Ovary (tissue), 10 donors: ENCODE data around the gene SREK1IP1. TPM values are rescaled to one million over a fixed set of nuclear protein-coding genes. Genes with fewer than 3 reads are reported as not detected.

Experiments
- DNase-seq, 5 donors: peaks; one replicate each; pipeline ENCODE4 v3.0.0-alpha.2; 2019 to 2020
- H3K27ac ChIP-seq, 2 donors: fragments of 200-600 bp; one replicate each; pipeline versions ENCODE4 v1.5.1 to v1.8.0; 2019 to 2022
- H3K27me3 ChIP-seq: fragments of 200-600 bp; one replicate; pipeline ENCODE4 v1.8.0; 2022
- H3K36me3 ChIP-seq: fragments of 200-600 bp; sonication (generic); one replicate; pipeline ENCODE4 v1.5.1; 2019
- H3K4me1 ChIP-seq: one replicate; pipeline ENCODE4 v1.8.1; 2013; ENCODE audit warnings: mild to moderate bottlenecking, moderate library complexity; ENCODE audit not compliant: insufficient read depth
- H3K4me3 ChIP-seq: fragments of 200-600 bp; sonication (generic); one replicate; pipeline ENCODE4 v1.5.1; 2017
- H3K9me3 ChIP-seq, 2 donors: fragments of 200-600 bp in 1 of 2; sonication (generic) in 1 of 2; one replicate each; pipeline versions ENCODE4 v1.5.1 to v1.8.1; 2013 to 2019; ENCODE audit warnings: mild to moderate bottlenecking in 1 of 2, moderate library complexity in 1 of 2
- EP300 ChIP-seq: sonication (generic); formaldehyde crosslinking; IDR thresholded peaks from one replicate; pipeline ENCODE4 v1.6.1; 2017; ENCODE audit warnings: antibody characterized with exemption
- POLR2A ChIP-seq: fragments of 450-650 bp; IDR thresholded peaks from one replicate; pipeline ENCODE4 v1.6.1; 2017; ENCODE audit warnings: antibody characterized with exemption, mild to moderate bottlenecking, moderate library complexity
- WGBS, 3 donors: extraction: QIAGEN DNeasy Blood & Tissue Kit in 1 of 3; methylation state at CpG; one replicate each; pipeline versions ENCODE4 v1.1.5 to v1.1.7; 2013 to 2017; 5-methylcytosine and 5-hydroxymethylcytosine counted together
- intact Hi-C, 4 donors: fragments of 100-400 bp; cut with DNase I; formaldehyde crosslinking; loops; one replicate each; pipeline versions ENCODE4 v1.11.0 to v1.15.1; 2022 to 2023
- long read RNA-seq, 3 donors: library from polyadenylated mRNA in 2 of 3; unstranded in 2 of 3; transcript quantifications; one replicate each; pipeline ENCODE4 v2.0.0 and lab custom pipeline, GENCODE V29; 2021 to 2026
- polyA plus RNA-seq, 2 donors: library from polyadenylated mRNA; stranded (reverse); fragments of 200-250 nt in 1 of 2; fragments of 350-450 nt in 1 of 2; fragmentation: Illumina TruSeq in 1 of 2; extraction: RNeasy Lipid Tissue Mini Kit (QIAGEN cat#74804) in 1 of 2; gene quantifications; one replicate each; pipeline ENCODE4 v1.2.3, GENCODE V29; 2013 to 2014
- total RNA-seq, 7 donors: library from RNA; depleted of rRNA in 2 of 7; stranded (reverse); fragments of >200 nt in 2 of 7; fragmentation: NEBNext Ultra II Directional in 3 of 7; extraction: Animal tissue kit (Norgen Biotek cat#: 25700) in 3 of 7; gene quantifications; one replicate each; pipeline versions ENCODE4 v1.1.0 to v1.2.4, GENCODE V29; 2016 to 2023
- TF ChIP-seq, protein P1 (sequence below), 3 donors: fragments of 450-650 bp in 2 of 3; fragments of 200-600 bp in 1 of 3; IDR thresholded peaks; one replicate each; pipeline versions ENCODE4 v1.5.1 to v1.8.0; 2016 to 2022; ENCODE audit warnings: antibody characterized with exemption in 3 of 3, mild to moderate bottlenecking in 1 of 3
- donor health status: DM: no; HTN: no; CAD: no; lungs with moderate emphysema.
- donor health status: DM: no; HTN: no; CAD: no.
- donor health status: Bipolar disorder and iron deficiency.
- donor health status: DM: yes; HTN: yes; CAD: no.
- donor health status: DM: no; HTN: no; CAD: no.
- donor health status: DM: yes; HTN: yes; CAD: no.

SREK1IP1 gene
- 10 to 100 TPM in 5 of 7 donors, 1 to 10 TPM in 2; 6.1 to 18.9 (median 15.8) TPM for total RNA-seq
- 1 to 10 TPM; 7.1 to 7.2 TPM for polyA plus RNA-seq
- long read RNA-seq, donor 1, full-length matches to known transcripts, result 2 of 6 reads
- long read RNA-seq, donor 1, partial matches to known transcripts, result 0 of 6 reads
- long read RNA-seq, donor 1, other reads (novel, unspliced or antisense), result 4 of 6 reads
- long read RNA-seq, donor 2, full-length matches to known transcripts, result 40 of 63 reads
- long read RNA-seq, donor 2, partial matches to known transcripts, result 23 of 63 reads
- long read RNA-seq, donor 2, other reads (novel, unspliced or antisense), result 0 of 63 reads
- long read RNA-seq, donor 3, full-length matches to known transcripts, result 13 of 20 reads
- long read RNA-seq, donor 3, partial matches to known transcripts, result 3 of 20 reads
- long read RNA-seq, donor 3, other reads (novel, unspliced or antisense), result 4 of 20 reads

DNA sequence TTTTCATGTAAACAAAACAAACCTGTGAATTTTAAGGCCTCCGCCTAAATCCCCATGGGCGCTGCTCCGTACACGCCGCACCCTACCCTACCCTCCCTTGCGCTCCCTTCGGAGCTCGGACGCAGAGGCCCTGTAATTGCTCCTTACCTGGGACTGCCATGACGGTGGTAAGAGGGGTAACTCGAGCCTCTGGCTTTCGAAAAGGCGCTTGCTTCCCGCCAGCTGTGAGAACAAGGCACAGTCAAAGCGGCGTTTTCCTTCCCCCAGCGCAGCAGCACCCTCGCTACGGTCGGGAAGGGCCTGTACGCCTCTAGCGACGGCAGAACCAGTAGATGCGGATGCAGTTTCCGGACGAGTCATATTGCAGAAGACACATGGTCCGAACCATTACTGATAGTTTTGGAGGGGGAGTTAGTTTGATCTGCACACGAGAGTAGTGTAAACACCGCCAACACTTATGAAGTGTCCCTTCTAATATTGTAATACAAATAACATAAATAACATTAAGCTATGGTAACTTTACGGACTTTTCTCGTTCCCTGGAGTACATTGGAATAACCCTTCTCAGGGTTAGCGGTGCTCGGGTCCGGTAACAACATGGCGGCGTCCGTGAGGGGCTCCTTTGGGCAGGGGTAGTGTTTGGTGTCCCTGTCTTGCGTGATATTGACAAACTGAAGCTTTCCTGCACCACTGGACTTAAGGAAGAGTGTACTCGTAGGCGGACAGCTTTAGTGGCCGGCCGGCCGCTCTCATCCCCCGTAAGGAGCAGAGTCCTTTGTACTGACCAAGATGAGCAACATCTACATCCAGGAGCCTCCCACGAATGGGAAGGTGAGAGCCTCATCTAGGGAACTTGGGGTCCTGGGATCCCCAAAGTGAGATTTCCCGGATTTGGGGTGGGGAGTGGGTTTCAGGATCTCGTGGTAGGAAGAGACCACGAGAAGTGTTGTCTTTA, at the start of gene SREK1IP1, which contains the start of gene CWC27:
SREK1IP1 (minus strand) TSS at position 334 of the 955 bp plus-strand sequence; CDS start at position 160, 174 bp downstream.
CWC27 (plus strand) TSS at position 573 of the 955 bp plus-strand sequence; CDS start at position 790, 217 bp downstream.
- Histone ChIP-seq H3K4me1 (peaks cover 11% of the 10 kb centered on the region), H3K27me3 (no peaks in the 10 kb centered on the region), H3K4me3 (peak within 1 kb of the TSS; percentile 75), H3K27ac (peak within 1 kb of the TSS; percentile 71 to 78), H3K36me3 (no peaks in the 10 kb centered on the region), H3K9me3 (no peaks in the 10 kb centered on the region)
- TF ChIP-seq, protein P1, sequence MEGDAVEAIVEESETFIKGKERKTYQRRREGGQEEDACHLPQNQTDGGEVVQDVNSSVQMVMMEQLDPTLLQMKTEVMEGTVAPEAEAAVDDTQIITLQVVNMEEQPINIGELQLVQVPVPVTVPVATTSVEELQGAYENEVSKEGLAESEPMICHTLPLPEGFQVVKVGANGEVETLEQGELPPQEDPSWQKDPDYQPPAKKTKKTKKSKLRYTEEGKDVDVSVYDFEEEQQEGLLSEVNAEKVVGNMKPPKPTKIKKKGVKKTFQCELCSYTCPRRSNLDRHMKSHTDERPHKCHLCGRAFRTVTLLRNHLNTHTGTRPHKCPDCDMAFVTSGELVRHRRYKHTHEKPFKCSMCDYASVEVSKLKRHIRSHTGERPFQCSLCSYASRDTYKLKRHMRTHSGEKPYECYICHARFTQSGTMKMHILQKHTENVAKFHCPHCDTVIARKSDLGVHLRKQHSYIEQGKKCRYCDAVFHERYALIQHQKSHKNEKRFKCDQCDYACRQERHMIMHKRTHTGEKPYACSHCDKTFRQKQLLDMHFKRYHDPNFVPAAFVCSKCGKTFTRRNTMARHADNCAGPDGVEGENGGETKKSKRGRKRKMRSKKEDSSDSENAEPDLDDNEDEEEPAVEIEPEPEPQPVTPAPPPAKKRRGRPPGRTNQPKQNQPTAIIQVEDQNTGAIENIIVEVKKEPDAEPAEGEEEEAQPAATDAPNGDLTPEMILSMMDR (IDR thresholded peaks at IDR 0.05), result peak in 1 of 3 donors; percentile 13
- TF ChIP-seq EP300, result no peak
- TF ChIP-seq POLR2A, result peak; percentile 53
- DNase-seq, result peak; percentile 74 to 82 (median 76)
- 0 to 1% (median 0%) methylated on average over 48 of the region's 48 CpGs for WGBS, 3 donors
- intact Hi-C loops, result no loop called here

DNA sequence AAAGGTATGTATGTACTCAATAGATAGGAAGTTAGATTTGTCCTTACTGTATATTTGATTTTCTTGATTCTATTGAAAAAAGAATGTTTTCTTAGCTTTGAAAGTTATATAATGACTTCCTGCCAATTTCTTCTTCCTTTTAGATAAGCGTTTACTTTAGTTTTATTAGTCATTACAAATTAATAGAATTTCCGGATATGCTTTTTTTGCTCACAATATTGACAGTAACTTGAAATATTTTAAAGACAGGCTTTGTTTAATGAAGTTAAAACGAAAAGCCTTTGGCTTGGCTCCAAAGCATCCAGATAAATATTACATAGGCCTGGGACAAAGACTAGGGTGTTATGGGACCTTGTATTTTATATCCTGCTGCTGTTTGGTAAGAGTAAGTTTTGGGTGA, 49.8 kb upstream of the SREK1IP1 start:
- Histone ChIP-seq H3K27ac (no peak overlapping the region), H3K36me3 (no peaks in the 10 kb centered on the region), H3K4me3 (no peak overlapping the region), H3K9me3 (no peaks in the 10 kb centered on the region), H3K27me3 (no peaks in the 10 kb centered on the region), H3K4me1 (no peaks in the 10 kb centered on the region)
- 54 to 59% (median 56%) methylated on average over 3 of the region's 3 CpGs for WGBS, 3 donors
- DNase-seq, result no peak
- TF ChIP-seq POLR2A, result no peak
- no peak for TF ChIP-seq EP300
- TF ChIP-seq, protein P1 (IDR thresholded peaks at IDR 0.05), result no peak
- intact Hi-C loops, result loop anchor here in 1 of 4 donors (10.0 kb wide), 1 partner anchor 667 kb away; the partner anchor contains the start of gene ADAMTS6

DNA sequence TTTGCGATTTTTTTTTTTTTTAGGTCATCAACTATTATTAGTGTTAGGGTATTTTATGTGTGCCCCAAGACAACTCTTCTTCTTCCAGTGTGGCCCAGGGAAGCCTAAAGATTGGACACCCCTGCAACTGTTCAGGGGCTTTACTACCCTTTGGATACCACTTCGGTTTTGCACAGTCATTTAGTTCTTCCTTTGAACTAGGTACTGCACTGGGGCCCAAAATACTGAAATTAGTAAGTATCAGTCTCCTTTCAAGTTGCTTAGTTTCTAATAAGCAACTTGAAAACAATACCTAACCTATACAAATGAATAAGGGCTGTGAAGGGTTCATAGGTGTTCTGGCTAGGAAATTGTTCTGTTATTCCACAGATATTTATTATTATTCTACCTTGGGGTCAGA, 45.6 kb upstream of the SREK1IP1 start:
- Histone ChIP-seq H3K27ac (no peak overlapping the region), H3K36me3 (no peaks in the 10 kb centered on the region), H3K4me1 (no peaks in the 10 kb centered on the region), H3K9me3 (no peaks in the 10 kb centered on the region), H3K27me3 (no peaks in the 10 kb centered on the region), H3K4me3 (no peak overlapping the region)
- no peak for DNase-seq
- 62 to 66% (median 64%) methylated on average over 2 of the region's 2 CpGs for WGBS, 3 donors
- TF ChIP-seq EP300 (no peak), POLR2A (no peak)
- TF ChIP-seq, protein P1 (IDR thresholded peaks at IDR 0.05), result no peak
- intact Hi-C loops, result loop anchor here in 3 of 4 donors (1.0 to 10.0 kb wide), 4 partner anchors 16 to 673 kb away; partner anchors contain the start of gene ADAMTS6 (in 2 of the 3)

DNA sequence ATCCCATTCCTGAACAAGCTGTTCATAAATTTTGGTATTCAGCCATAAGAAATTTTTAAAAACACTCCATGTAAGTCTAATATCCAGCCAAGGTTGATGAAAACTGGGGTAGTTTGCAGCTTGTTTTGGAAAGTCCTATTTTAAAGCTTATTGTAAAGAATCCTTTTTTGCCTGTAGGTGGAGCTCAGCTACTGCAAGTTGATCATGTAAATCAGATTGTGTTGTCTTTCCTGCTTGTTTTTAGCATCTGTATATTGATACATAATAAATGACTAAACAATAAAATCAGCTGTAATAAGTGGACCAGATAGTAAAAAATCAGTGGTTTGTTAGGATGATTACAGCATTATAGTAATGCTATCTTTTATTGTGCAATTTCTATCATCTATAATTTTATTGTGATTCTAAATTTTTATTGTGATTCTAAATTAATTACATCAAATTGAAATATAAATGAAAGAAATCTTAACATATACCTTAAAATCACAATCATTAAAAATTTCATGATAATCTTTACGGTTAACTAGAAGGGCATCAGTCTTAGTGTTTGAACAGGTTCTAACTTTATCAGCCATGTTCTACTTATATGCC, 42.7 kb upstream of the SREK1IP1 start:
- no peaks in the 10 kb centered on the region for H3K36me3 ChIP-seq
- TF ChIP-seq, protein P1 (IDR thresholded peaks at IDR 0.05), result peak in 2 of 3 donors; percentile 34 to 39
- TF ChIP-seq POLR2A (no peak), EP300 (no peak)
- intact Hi-C loops, result loop anchor here in 3 of 4 donors (5.0 to 10.0 kb wide), 3 partner anchors 671 to 676 kb away; partner anchors contain the start of gene ADAMTS6 (in 2 of the 3)
- DNase-seq, result no peak
- H3K4me3 ChIP-seq, result no peak overlapping the region
- no peaks in the 10 kb centered on the region for H3K9me3 ChIP-seq
- no peak overlapping the region for H3K27ac ChIP-seq
- 90 to 94% (median 93%) methylated on average over 1 of the region's 1 CpG for WGBS, 3 donors
- no peaks in the 10 kb centered on the region for H3K27me3 ChIP-seq
- H3K4me1 ChIP-seq, result no peaks in the 10 kb centered on the region
